ENCODE measurements around the gene HS2ST1. TPM values are rescaled to one million over a fixed set of nuclear protein-coding genes. Genes with fewer than 3 reads are reported as not detected.

The HS2ST1 gene
- total RNA-seq, 6 donors from 2014 or later, result 8.4 to 20.3 (median 13.9) TPM

- H3K27ac ChIP-seq, result no peak overlapping the region
- H3K27me3 ChIP-seq, result no peaks in the 10 kb centered on the region
- peaks cover 2 to 16% (median 11%) of the 10 kb centered on the region in 4 donors for H3K4me1 ChIP-seq
- ATAC-seq (ENCODE audit: low FRiP score in 2 of 2) (no peak), DNase-seq (peak in 1 of 2 donors; percentile 32)
- H3K4me3 ChIP-seq, result no peak overlapping the region
- H3K36me3 ChIP-seq, result no peaks in the 10 kb centered on the region
- 76 to 87% methylated on average over 9 of the region's 9 CpGs for WGBS, 2 donors
- H3K9me3 ChIP-seq, result no peaks in the 10 kb centered on the region
- TF ChIP-seq EP300 (IDR thresholded peaks at IDR 0.05) (no peak), POLR2AphosphoS5 (IDR thresholded peaks at IDR 0.05) (no peak), POLR2A (IDR thresholded peaks at IDR 0.05) (no peak), CTCF (IDR thresholded peaks at IDR 0.05) (no peak)
These were observed 239.9 kb downstream of the HS2ST1 start for GRCh38 chr1:87154384-87154783.

GRCh38 chr1:87155170-87155569 is 240.7 kb downstream of the HS2ST1 start:
- H3K27ac ChIP-seq, result no peak overlapping the region
- WGBS, 2 donors, result 80% methylated on average over 6 of the region's 6 CpGs
- ATAC-seq (ENCODE audit: low FRiP score in 2 of 2) (no peak), DNase-seq (no peak)
- H3K27me3 ChIP-seq, result no peaks in the 10 kb centered on the region
- no peak overlapping the region for H3K4me3 ChIP-seq
- H3K4me1 ChIP-seq, result peaks cover 0 to 16% (median 7%) of the 10 kb centered on the region in 4 donors
- TF ChIP-seq CTCF (IDR thresholded peaks at IDR 0.05) (no peak), POLR2AphosphoS5 (IDR thresholded peaks at IDR 0.05) (no peak), POLR2A (IDR thresholded peaks at IDR 0.05) (no peak), EP300 (IDR thresholded peaks at IDR 0.05) (no peak)
- no peaks in the 10 kb centered on the region for H3K36me3 ChIP-seq
- no peaks in the 10 kb centered on the region for H3K9me3 ChIP-seq

GRCh38 chr1:87155648-87156047 is 241.2 kb downstream of the HS2ST1 start:
- Histone ChIP-seq H3K4me1 (peaks cover 0 to 16% (median 7%) of the 10 kb centered on the region in 4 donors), H3K9me3 (no peaks in the 10 kb centered on the region), H3K36me3 (no peaks in the 10 kb centered on the region), H3K27ac (no peak overlapping the region), H3K4me3 (no peak overlapping the region), H3K27me3 (no peaks in the 10 kb centered on the region)
- DNase-seq, result peak in 1 of 2 donors; percentile 32
- WGBS, 2 donors, result 90 to 94% methylated on average over 9 of the region's 9 CpGs
- ATAC-seq (ENCODE audit: low FRiP score in 2 of 2), result no peak
- TF ChIP-seq EP300 (IDR thresholded peaks at IDR 0.05), result no peak
- TF ChIP-seq POLR2AphosphoS5 (IDR thresholded peaks at IDR 0.05), result no peak
- no peak for TF ChIP-seq CTCF (IDR thresholded peaks at IDR 0.05)
- no peak for TF ChIP-seq POLR2A (IDR thresholded peaks at IDR 0.05)

GRCh38 chr1:87156124-87156523 is 241.7 kb downstream of the HS2ST1 start:
- DNase-seq (no peak), ATAC-seq (ENCODE audit: low FRiP score in 2 of 2) (no peak)
- Histone ChIP-seq H3K4me1 (peaks cover 0 to 13% (median 5%) of the 10 kb centered on the region in 4 donors), H3K27me3 (no peaks in the 10 kb centered on the region), H3K9me3 (no peaks in the 10 kb centered on the region), H3K27ac (no peak overlapping the region), H3K36me3 (no peaks in the 10 kb centered on the region), H3K4me3 (no peak overlapping the region)
- TF ChIP-seq POLR2A (IDR thresholded peaks at IDR 0.05), result no peak
- no peak for TF ChIP-seq CTCF (IDR thresholded peaks at IDR 0.05)
- TF ChIP-seq POLR2AphosphoS5 (IDR thresholded peaks at IDR 0.05), result no peak
- TF ChIP-seq EP300 (IDR thresholded peaks at IDR 0.05), result no peak
- 76 to 88% methylated on average over 6 of the region's 6 CpGs for WGBS, 2 donors

GRCh38 chr1:87159378-87159915 is 245.0 kb downstream of the HS2ST1 start:
- no peak overlapping the region for H3K4me3 ChIP-seq
- DNase-seq (no peak), ATAC-seq (ENCODE audit: low FRiP score in 2 of 2) (no peak)
- WGBS, 2 donors, result 93 to 97% methylated on average over 6 of the region's 6 CpGs
- no peak for TF ChIP-seq CTCF (IDR thresholded peaks at IDR 0.05)
- TF ChIP-seq POLR2A (IDR thresholded peaks at IDR 0.05), result no peak
- TF ChIP-seq EP300 (IDR thresholded peaks at IDR 0.05), result no peak
- TF ChIP-seq POLR2AphosphoS5 (IDR thresholded peaks at IDR 0.05), result no peak
- no peak overlapping the region for H3K27ac ChIP-seq
- no peaks in the 10 kb centered on the region for H3K27me3 ChIP-seq
- H3K36me3 ChIP-seq, result no peaks in the 10 kb centered on the region
- H3K9me3 ChIP-seq, result no peaks in the 10 kb centered on the region
- H3K4me1 ChIP-seq, result no peaks in the 10 kb centered on the region

Measured in upper lobe of left lung (tissue), 6 donors.